Natural killer cell (primary cell): Measurements from ENCODE around the gene POU2F1. TPM values are rescaled to one million over a fixed set of nuclear protein-coding genes. Genes with fewer than 3 reads are reported as not detected.

ENCODE experiments used
- ATAC-seq, 3 donors: fragments of 150-1000 bp in 2 of 3; fragments of 200-7000 bp in 1 of 3; cut with Tn5 transposase; 1 replicate in 1 of 3; 2 replicates in 2 of 3; pipeline ENCODE4 v1.10.0; 2021; ENCODE audit warnings: mild to moderate bottlenecking in 2 of 3, moderate library complexity in 2 of 3
- DNase-seq, 2 donors: peaks; one replicate each; pipeline versions ENCODE4 v3.0.0 to v3.0.0-alpha.2; 2013 to 2021; ENCODE audit warnings: mixed read lengths in 1 of 2
- H3K27ac ChIP-seq: one replicate; pipeline ENCODE4 v1.5.1; 2013; ENCODE audit warnings: mild to moderate bottlenecking, low read length
- H3K27me3 ChIP-seq: one replicate; pipeline ENCODE4 v1.6.1; 2013; ENCODE audit warnings: low read length; ENCODE audit not compliant: control insufficient read depth, insufficient read depth
- H3K36me3 ChIP-seq: one replicate; pipeline ENCODE4 v1.6.1; 2013; ENCODE audit warnings: low read length; ENCODE audit not compliant: control insufficient read depth, insufficient read depth
- H3K4me1 ChIP-seq: one replicate; pipeline ENCODE4 v1.6.1; 2013; ENCODE audit warnings: low read length; ENCODE audit not compliant: control insufficient read depth, insufficient read depth
- H3K4me3 ChIP-seq: one replicate; pipeline ENCODE4 v1.5.1; 2013; ENCODE audit warnings: low read length
- H3K9me3 ChIP-seq: one replicate; pipeline ENCODE4 v1.6.1; 2013; ENCODE audit warnings: low read length; ENCODE audit not compliant: control insufficient read depth, insufficient read depth
- H3K27ac Mint-ChIP-seq, 2 donors: one replicate each; pipeline ENCODE4 v1.8.0; 2022; ENCODE audit warnings: mild to moderate bottlenecking in 2 of 2, mixed read lengths in 2 of 2, moderate library complexity in 1 of 2
- H3K27me3 Mint-ChIP-seq, 2 donors: one replicate each; pipeline ENCODE4 v1.8.0; 2022; ENCODE audit warnings: low read depth in 2 of 2, mixed read lengths in 2 of 2
- H3K36me3 Mint-ChIP-seq: one replicate; pipeline ENCODE4 v1.8.0; 2022; ENCODE audit warnings: mixed read lengths
- H3K4me1 Mint-ChIP-seq, 2 donors: one replicate each; pipeline ENCODE4 v1.8.0; 2022; ENCODE audit warnings: mixed read lengths in 2 of 2
- H3K4me3 Mint-ChIP-seq: one replicate; pipeline ENCODE4 v1.8.0; 2022; ENCODE audit warnings: mild to moderate bottlenecking, moderate library complexity, mixed read lengths
- H3K9me3 Mint-ChIP-seq, 2 donors: one replicate each; pipeline ENCODE4 v1.8.0; 2022; ENCODE audit warnings: mixed read lengths in 2 of 2
- WGBS: methylation state at CpG from one replicate; pipeline ENCODE4 v1.1.7; 2013; ENCODE audit warnings: missing lambda C conversion rate; ENCODE audit not compliant: insufficient coverage; 5-methylcytosine and 5-hydroxymethylcytosine counted together
- intact Hi-C: fragments of 100-400 bp; cut with micrococcal nuclease; formaldehyde crosslinking; loops from one replicate; pipeline ENCODE4 v1.14.2; 2022
- total RNA-seq, 4 donors: library from RNA; stranded (reverse); fragments of 120-200 nt in 1 of 4; gene quantifications; one replicate each; pipeline versions ENCODE4 v1.2.3 to v1.2.4, GENCODE V29; 2013 to 2022
- TF ChIP-seq, protein P1 (sequence below): fragments of 200-600 bp; IDR thresholded peaks from one replicate; pipeline ENCODE4 v1.8.0; 2022; ENCODE audit warnings: antibody characterized with exemption

The POU2F1 gene
- total RNA-seq, 3 donors from 2014 or later (not counting 1 experiment from before 2014, with no cell fraction given) = 39.8 to 44.6 (median 40.9) TPM

- Histone ChIP-seq H3K36me3 (peaks cover 40% of the 10 kb centered on the region), H3K4me3 (no peak overlapping the region), H3K9me3 (no peaks in the 10 kb centered on the region), H3K27me3 (no peaks in the 10 kb centered on the region), H3K27ac (peak overlapping the region; percentile 75), H3K4me1 (peaks cover 64% of the 10 kb centered on the region)
- Mint-ChIP-seq H3K27ac (peak overlapping the region; percentile 91 to 100), H3K9me3 (no peaks in the 10 kb centered on the region), H3K36me3 (peaks cover 7% of the 10 kb centered on the region), H3K4me1 (peaks cover 86% of the 10 kb centered on the region in 2 donors), H3K27me3 (no peaks in the 10 kb centered on the region), H3K4me3 (peak overlapping the region; percentile 83)
- intact Hi-C loops = no loop called here
- peak; percentile 66 to 79 (median 74) for ATAC-seq
- TF ChIP-seq, protein P1, sequence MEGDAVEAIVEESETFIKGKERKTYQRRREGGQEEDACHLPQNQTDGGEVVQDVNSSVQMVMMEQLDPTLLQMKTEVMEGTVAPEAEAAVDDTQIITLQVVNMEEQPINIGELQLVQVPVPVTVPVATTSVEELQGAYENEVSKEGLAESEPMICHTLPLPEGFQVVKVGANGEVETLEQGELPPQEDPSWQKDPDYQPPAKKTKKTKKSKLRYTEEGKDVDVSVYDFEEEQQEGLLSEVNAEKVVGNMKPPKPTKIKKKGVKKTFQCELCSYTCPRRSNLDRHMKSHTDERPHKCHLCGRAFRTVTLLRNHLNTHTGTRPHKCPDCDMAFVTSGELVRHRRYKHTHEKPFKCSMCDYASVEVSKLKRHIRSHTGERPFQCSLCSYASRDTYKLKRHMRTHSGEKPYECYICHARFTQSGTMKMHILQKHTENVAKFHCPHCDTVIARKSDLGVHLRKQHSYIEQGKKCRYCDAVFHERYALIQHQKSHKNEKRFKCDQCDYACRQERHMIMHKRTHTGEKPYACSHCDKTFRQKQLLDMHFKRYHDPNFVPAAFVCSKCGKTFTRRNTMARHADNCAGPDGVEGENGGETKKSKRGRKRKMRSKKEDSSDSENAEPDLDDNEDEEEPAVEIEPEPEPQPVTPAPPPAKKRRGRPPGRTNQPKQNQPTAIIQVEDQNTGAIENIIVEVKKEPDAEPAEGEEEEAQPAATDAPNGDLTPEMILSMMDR = no peak
- 81% methylated on average over 15 of the region's 15 CpGs for WGBS
- DNase-seq = no peak
Observed at GRCh38 chr1:167467126-167467710, 246.5 kb downstream of the POU2F1 start.

DNA sequence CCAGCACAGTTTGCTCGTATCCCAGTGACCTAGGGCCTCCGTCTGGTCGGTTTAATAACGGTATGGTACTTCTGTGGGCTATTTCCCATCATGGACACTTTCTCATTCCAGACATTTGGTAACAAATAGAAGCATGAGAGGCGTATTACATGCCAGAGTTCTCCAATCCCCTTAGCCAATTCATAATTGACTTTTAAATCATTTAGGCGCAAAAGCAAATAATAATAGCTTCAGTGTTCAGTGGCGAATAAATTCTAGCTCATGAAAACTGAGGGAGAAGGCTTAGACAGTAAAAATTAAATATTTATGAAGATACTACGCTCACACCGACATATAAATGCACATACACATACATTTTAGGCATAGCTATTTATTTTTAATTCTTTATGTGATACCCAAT, 247.1 kb downstream of the POU2F1 start:
- peaks cover 62% of the 10 kb centered on the region for H3K4me1 ChIP-seq
- peaks cover 42% of the 10 kb centered on the region for H3K36me3 ChIP-seq
- Mint-ChIP-seq H3K27ac (peak overlapping the region; percentile 91 to 100), H3K27me3 (no peaks in the 10 kb centered on the region), H3K9me3 (no peaks in the 10 kb centered on the region), H3K4me3 (peak overlapping the region; percentile 83), H3K4me1 (peaks cover 87 to 88% of the 10 kb centered on the region in 2 donors), H3K36me3 (peaks cover 7% of the 10 kb centered on the region)
- ATAC-seq (no peak), DNase-seq (no peak)
- H3K9me3 ChIP-seq = no peaks in the 10 kb centered on the region
- H3K27ac ChIP-seq = peak overlapping the region; percentile 75
- WGBS = 77% methylated on average over 5 of the region's 9 CpGs
- TF ChIP-seq, protein P1 = no peak
- H3K4me3 ChIP-seq = no peak overlapping the region
- H3K27me3 ChIP-seq = no peaks in the 10 kb centered on the region
- intact Hi-C loops = no loop called here

DNA sequence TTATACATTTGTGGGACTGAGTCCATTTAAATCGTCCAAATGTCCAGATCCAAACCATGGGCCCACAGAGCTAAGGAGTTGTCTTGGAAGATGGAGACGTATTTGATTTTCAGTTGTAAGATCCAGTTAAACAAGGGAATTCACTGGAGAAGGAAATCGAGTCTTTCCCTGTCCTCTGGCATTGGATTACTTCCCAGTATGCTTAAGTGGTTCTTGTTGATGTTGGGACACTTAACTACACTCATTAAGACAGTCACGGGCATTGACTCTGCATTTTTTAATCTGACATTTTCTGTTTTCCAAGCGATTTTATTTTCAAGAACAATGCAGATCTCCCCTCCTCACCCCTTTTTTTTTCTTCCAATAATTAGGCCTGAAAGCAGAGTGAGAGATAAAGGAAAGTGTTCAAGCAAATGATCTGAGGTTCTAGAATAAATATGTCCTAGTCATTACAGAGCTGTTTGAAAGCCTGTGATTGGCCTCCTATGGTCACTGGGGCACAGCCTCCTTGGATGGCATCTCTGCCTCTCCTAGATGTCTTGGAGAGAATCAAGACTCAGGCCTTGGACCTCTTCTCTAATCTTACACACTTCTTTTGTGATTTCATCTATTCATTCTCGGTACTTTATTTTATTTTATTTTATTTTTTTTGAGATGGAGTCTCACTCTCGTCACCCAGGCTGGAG, 248.7 kb downstream of the POU2F1 start:
- DNase-seq (no peak), ATAC-seq (no peak)
- H3K9me3 Mint-ChIP-seq = no peaks in the 10 kb centered on the region
- 87% methylated on average over 5 of the region's 7 CpGs for WGBS
- peaks cover 87 to 88% of the 10 kb centered on the region in 2 donors for H3K4me1 Mint-ChIP-seq
- Histone ChIP-seq H3K9me3 (no peaks in the 10 kb centered on the region), H3K27ac (peak overlapping the region; percentile 75), H3K27me3 (no peaks in the 10 kb centered on the region), H3K4me1 (peaks cover 69% of the 10 kb centered on the region), H3K4me3 (no peak overlapping the region), H3K36me3 (peaks cover 28% of the 10 kb centered on the region)
- H3K4me3 Mint-ChIP-seq = peak overlapping the region; percentile 83
- H3K36me3 Mint-ChIP-seq = no peaks in the 10 kb centered on the region
- TF ChIP-seq, protein P1 = no peak
- intact Hi-C loops = no loop called here
- H3K27ac Mint-ChIP-seq = peak overlapping the region; percentile 91 to 100
- no peaks in the 10 kb centered on the region for H3K27me3 Mint-ChIP-seq
